ENCODE results near the gene KIF6. TPM values are rescaled to one million over a fixed set of nuclear protein-coding genes. Genes with fewer than 3 reads are reported as not detected.
A peak's percentile ranks its signal among the peaks of the same experiment; 100 is the strongest.

The KIF6 gene
- total and polyA plus RNA-seq, 2 donors (not counting 1 experiment from before 2014, with no cell fraction given) = not detected

- Mint-ChIP-seq H3K4me1 (peaks cover 11% of the 10 kb centered on the region), H3K9me3 (ENCODE audit: insufficient read depth) (peaks cover 2% of the 10 kb centered on the region), H3K27ac (peak overlapping the region; percentile 97), H3K27me3 (peaks cover 5% of the 10 kb centered on the region), H3K4me3 (peak overlapping the region; percentile 67)
- H4K20me1 ChIP-seq (ENCODE audit: control insufficient read depth, insufficient read depth, low read length, poor library complexity, severe bottlenecking) = no peaks in the 10 kb centered on the region
- no peak for TF ChIP-seq CTCF (IDR thresholded peaks at IDR 0.05)
- TF ChIP-seq EZH2 (IDR thresholded peaks at IDR 0.05; ENCODE audit: borderline replicate concordance, insufficient read depth, low read depth, low read length, poor library complexity, severe bottlenecking) = no peak
- peak overlapping the region in 1 of 5 experiments; percentile 24 for H3K4me3 ChIP-seq (ENCODE audit: control extremely low read depth in 1 of 5, extremely low read depth in 1 of 5, insufficient read depth in 1 of 5, low read depth in 2 of 5, low read length in 4 of 5)
- peak overlapping the region; percentile 24 for H3K9ac ChIP-seq (ENCODE audit: low read length)
- peak; percentile 24 for ATAC-seq (ENCODE audit: low read depth)
- H3K9me3 ChIP-seq (ENCODE audit: control extremely low read depth in 1 of 3, control insufficient read depth in 2 of 3, insufficient read depth in 1 of 3, low read length in 2 of 3) = peaks cover 0 to 10% (median 0%) of the 10 kb centered on the region in 3 donors
- WGBS (ENCODE audit: insufficient coverage) = 83% methylated on average over 9 of the region's 9 CpGs
- H3K4me2 ChIP-seq (replicated peaks; ENCODE audit: low read depth, low read length, poor library complexity, severe bottlenecking) = peak overlapping the region; percentile 66
- intact Hi-C loops (cut with micrococcal nuclease) = no loop called here
- ChIA-PET CTCF (interaction anchor here (0.9 to 1.4 kb wide), 3 partner anchors 34 to 966 kb away, joined by 3 to 6 read pairs (median 4); no protein-coding TSS in a partner anchor), POLR2A (no interaction called here)
- H3K27me3 ChIP-seq (replicated peaks in 1 of 4; ENCODE audit: control extremely low read depth in 1 of 4, control insufficient read depth in 3 of 4, insufficient read depth in 4 of 4, low read length in 3 of 4) = peaks cover 0 to 4% (median 0%) of the 10 kb centered on the region in 4 experiments
- peak overlapping the region; percentile 74 for H2AFZ ChIP-seq (ENCODE audit: insufficient read depth, low read depth, low read length, poor library complexity, severe bottlenecking)
- no peaks in the 10 kb centered on the region for H3K36me3 ChIP-seq (replicated peaks in 1 of 2; ENCODE audit: control extremely low read depth in 1 of 2, control insufficient read depth in 1 of 2, extremely low read depth in 1 of 2, insufficient read depth in 2 of 2, low read length in 1 of 2)
- H3K27ac ChIP-seq (ENCODE audit: low read length in 2 of 2) = peak overlapping the region; percentile 79 to 81
- peaks cover 47 to 56% of the 10 kb centered on the region in 2 donors for H3K4me1 ChIP-seq (ENCODE audit: control insufficient read depth in 2 of 2, insufficient read depth in 2 of 2, low read length in 2 of 2)
- no peaks in the 10 kb centered on the region for H3K79me2 ChIP-seq (ENCODE audit: control insufficient read depth, insufficient read depth, low read length)
- no peak for DNase-seq
These were observed 381.8 kb downstream of the KIF6 start for GRCh38 chr6:39343396-39343870.

DNA sequence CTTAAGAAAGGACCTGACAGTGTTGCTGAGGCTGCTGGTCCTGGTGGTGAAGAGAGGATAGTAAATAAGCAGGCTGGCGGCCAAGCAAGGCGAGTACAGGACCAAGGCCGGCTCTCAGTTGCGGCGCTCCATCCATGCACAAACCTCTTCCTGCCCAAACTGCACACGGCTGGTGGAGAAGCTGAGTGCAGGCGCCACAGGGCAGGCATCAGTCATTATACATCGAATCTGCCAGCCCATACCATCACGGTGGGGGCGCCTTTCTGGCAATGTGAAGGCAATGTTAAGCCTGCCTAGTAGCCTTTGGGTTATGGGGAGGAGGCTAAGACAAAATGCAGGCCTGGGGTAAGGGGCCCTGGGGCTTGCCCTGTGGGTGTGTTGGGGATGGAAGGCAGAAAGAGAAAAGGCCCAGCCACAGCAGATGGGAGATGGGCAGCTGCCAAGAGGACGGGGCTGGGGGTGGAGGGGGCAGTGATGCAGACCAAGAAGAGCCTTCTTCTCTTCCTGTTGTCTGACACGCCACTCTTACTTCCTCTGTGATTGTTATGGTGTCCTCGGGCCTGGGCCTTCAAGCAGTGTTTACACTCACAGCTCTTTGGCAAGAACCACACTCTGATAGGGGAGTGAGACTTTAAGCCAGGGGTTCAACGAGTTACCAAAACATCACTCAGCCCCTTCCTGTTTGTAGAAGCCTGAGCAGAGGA, 382.4 kb downstream of the KIF6 start:
- ATAC-seq (ENCODE audit: low read depth) (peak; percentile 75), DNase-seq (peak; percentile 60)
- 22% methylated on average over 11 of the region's 14 CpGs for WGBS (ENCODE audit: insufficient coverage)
- peak overlapping the region; percentile 97 for H3K27ac Mint-ChIP-seq
- no peaks in the 10 kb centered on the region for H3K79me2 ChIP-seq (ENCODE audit: control insufficient read depth, insufficient read depth, low read length)
- intact Hi-C loops (cut with micrococcal nuclease) = no loop called here
- peak overlapping the region in 1 of 5 experiments; percentile 24 for H3K4me3 ChIP-seq (ENCODE audit: control extremely low read depth in 1 of 5, extremely low read depth in 1 of 5, insufficient read depth in 1 of 5, low read depth in 2 of 5, low read length in 4 of 5)
- H3K9me3 ChIP-seq (ENCODE audit: control extremely low read depth in 1 of 3, control insufficient read depth in 2 of 3, insufficient read depth in 1 of 3, low read length in 2 of 3) = peaks cover 0 to 10% (median 0%) of the 10 kb centered on the region in 3 donors
- CTCF ChIA-PET = interaction anchor here (0.9 to 1.7 kb wide), 5 partner anchors 9 to 966 kb away, joined by 3 to 7 read pairs (median 5); no protein-coding TSS in a partner anchor
- TF ChIP-seq CTCF (IDR thresholded peaks at IDR 0.05) (no peak), EZH2 (IDR thresholded peaks at IDR 0.05; ENCODE audit: borderline replicate concordance, insufficient read depth, low read depth, low read length, poor library complexity, severe bottlenecking) (no peak)
- POLR2A ChIA-PET = no interaction called here
- peaks cover 11% of the 10 kb centered on the region for H3K27me3 Mint-ChIP-seq
- peaks cover 47 to 60% of the 10 kb centered on the region in 2 donors for H3K4me1 ChIP-seq (ENCODE audit: control insufficient read depth in 2 of 2, insufficient read depth in 2 of 2, low read length in 2 of 2)
- H3K9ac ChIP-seq (ENCODE audit: low read length) = peak overlapping the region; percentile 24
- peak overlapping the region; percentile 67 for H3K4me3 Mint-ChIP-seq
- H2AFZ ChIP-seq (ENCODE audit: insufficient read depth, low read depth, low read length, poor library complexity, severe bottlenecking) = peak overlapping the region; percentile 74
- no peaks in the 10 kb centered on the region for H3K36me3 ChIP-seq (replicated peaks in 1 of 2; ENCODE audit: control extremely low read depth in 1 of 2, control insufficient read depth in 1 of 2, extremely low read depth in 1 of 2, insufficient read depth in 2 of 2, low read length in 1 of 2)
- peak overlapping the region; percentile 66 for H3K4me2 ChIP-seq (replicated peaks; ENCODE audit: low read depth, low read length, poor library complexity, severe bottlenecking)
- no peaks in the 10 kb centered on the region for H4K20me1 ChIP-seq (ENCODE audit: control insufficient read depth, insufficient read depth, low read length, poor library complexity, severe bottlenecking)
- H3K9me3 Mint-ChIP-seq (ENCODE audit: insufficient read depth) = peaks cover 2% of the 10 kb centered on the region
- peaks cover 0 to 4% (median under 1%) of the 10 kb centered on the region in 4 experiments for H3K27me3 ChIP-seq (replicated peaks in 1 of 4; ENCODE audit: control extremely low read depth in 1 of 4, control insufficient read depth in 3 of 4, insufficient read depth in 4 of 4, low read length in 3 of 4)
- H3K27ac ChIP-seq (ENCODE audit: low read length in 2 of 2) = peak overlapping the region; percentile 79 to 81
- H3K4me1 Mint-ChIP-seq = peaks cover 17% of the 10 kb centered on the region

Data from B cell (primary cell).